22Rv1 (cell line): ENCODE data around the gene IFITM1.

Experiments used
- H3K27ac ChIP-seq: fragments of 450-650 bp; 2 replicates; pipeline ENCODE4 v1.5.1; 2017
- ZFX ChIP-seq: fragments of 450-650 bp; IDR thresholded peaks from 2 replicates; pipeline ENCODE4 v1.6.1; 2017; ENCODE audit warnings: antibody characterized with exemption, borderline replicate concordance
- TF ChIP-seq, protein P1 (sequence below): fragments of 450-650 bp; IDR thresholded peaks from 2 replicates; pipeline ENCODE4 v1.5.1; 2017; ENCODE audit warnings: mild to moderate bottlenecking

IFITM1 gene

DNA sequence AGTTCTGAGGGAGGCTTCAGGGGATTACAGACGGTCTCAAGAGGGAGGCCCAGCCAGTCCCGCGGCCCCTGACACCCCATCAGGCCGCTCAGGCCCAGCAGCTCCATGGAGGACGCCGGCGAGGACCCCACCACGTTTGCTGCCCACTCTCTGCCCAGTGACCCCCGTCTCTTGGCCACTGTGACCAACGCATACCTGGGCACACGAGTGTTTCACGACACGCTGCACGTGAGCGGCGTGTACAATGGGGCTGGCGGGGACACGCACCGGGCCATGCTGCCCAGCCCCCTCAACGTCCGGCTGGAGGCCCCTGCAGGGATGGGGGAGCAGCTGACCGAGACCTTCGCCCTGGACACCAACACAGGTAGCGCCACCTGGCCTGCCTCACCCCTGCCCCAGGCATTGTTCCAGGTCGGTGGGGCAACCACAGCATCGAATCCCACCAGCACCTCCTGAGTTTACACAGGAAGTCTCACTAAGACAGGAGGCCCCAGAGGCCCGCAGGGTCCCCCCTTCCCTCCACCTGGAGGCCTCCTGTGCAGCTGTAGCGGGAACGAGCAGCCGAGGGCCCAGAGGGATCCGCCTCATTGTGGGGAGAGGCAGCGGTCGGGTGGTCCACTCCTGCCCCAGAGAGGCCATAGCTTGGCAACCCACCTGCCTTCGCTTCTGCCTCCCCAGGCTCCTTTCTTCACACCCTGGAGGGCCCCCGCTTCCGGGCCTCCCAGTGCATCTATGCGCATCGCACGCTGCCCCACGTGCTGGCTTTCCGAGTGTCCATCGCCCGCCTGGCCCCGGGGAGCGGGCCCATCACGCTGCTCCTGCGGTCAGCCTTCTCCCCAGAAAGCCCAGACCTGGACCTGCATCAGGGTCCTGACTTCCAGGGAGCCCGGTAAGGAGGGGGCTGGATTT is 23.9 kb upstream of the IFITM1 start:
- TF ChIP-seq, protein P1, sequence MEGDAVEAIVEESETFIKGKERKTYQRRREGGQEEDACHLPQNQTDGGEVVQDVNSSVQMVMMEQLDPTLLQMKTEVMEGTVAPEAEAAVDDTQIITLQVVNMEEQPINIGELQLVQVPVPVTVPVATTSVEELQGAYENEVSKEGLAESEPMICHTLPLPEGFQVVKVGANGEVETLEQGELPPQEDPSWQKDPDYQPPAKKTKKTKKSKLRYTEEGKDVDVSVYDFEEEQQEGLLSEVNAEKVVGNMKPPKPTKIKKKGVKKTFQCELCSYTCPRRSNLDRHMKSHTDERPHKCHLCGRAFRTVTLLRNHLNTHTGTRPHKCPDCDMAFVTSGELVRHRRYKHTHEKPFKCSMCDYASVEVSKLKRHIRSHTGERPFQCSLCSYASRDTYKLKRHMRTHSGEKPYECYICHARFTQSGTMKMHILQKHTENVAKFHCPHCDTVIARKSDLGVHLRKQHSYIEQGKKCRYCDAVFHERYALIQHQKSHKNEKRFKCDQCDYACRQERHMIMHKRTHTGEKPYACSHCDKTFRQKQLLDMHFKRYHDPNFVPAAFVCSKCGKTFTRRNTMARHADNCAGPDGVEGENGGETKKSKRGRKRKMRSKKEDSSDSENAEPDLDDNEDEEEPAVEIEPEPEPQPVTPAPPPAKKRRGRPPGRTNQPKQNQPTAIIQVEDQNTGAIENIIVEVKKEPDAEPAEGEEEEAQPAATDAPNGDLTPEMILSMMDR: no peak
- no peak for TF ChIP-seq ZFX
- no peak overlapping the region for H3K27ac ChIP-seq

DNA sequence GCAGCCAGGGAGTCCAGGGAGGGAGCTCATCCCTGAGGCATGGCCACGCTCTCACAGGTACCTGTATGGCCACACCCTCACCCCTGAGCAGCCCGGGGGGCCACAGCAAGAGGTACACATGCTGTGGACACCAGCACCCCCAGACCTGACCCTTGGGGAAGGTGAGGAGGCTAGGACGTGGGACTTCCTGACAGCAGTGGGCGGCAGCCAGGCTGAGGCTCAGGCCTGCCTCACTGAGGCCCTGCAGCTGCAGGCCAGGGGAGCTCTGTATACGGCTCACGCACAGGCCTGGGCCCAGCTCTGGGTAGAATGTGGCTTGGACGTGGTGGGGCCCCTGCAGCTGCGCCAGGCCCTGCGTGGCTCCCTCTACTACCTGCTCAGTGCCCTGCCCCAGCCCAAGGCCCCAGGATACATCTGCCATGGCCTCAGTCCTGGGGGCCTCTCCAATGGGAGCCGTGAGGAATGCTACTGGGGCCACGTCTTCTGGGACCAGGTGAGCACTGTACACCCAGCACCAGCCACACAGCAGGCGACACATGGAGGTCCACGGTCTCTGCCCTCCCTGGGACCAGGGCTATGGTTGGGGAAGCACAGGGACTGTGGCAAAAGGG is 23.1 kb upstream of the IFITM1 start:
- TF ChIP-seq, protein P1: no peak
- no peak for TF ChIP-seq ZFX
- no peak overlapping the region for H3K27ac ChIP-seq

DNA sequence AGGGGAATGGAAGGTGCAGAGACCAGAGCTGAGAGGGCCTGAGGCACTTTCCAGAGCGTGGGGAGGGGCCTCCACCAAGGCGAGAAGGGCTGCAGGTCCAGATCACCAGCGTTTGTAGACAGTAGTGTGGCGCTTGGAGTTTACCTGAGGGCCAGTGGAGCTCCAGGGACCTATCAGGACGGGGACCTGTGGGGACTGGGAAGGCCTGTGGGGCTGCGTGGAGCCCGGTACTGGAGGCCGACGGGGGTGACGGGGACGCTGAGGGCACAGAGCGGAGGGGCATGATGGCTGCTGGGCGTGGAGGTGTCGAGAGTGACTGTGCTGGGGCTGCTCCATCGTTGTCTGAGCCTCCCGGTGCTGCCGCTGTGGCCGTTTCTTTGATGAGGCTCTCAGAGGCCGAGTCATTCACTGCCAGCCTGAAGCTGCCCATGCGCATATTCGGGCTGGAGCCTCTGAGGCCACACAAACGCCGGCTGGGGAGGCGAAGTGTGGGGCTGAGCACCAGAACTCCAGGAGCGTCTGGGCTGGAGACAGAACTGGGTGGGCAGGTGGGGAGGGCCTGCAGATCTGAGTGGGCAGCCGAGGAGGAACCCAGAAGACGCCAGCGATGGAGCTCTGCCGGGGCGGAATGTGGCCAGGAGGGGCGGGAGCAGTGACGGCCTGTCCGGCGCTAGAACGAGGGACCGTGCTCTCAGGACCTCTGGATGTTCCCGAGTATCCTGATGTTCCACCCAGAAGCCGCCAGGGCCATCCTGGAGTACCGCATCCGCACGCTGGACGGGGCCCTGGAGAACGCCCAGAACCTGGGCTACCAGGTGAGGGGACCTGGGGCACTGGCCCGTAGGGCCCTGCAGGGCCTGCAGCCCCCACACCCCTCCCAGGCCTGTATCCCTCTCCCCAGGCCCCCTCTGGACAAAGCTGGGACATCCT is 22.3 kb upstream of the IFITM1 start:
- no peak overlapping the region for H3K27ac ChIP-seq
- no peak for TF ChIP-seq ZFX
- TF ChIP-seq, protein P1: no peak

- TF ChIP-seq, protein P1: no peak
- TF ChIP-seq ZFX: no peak
- H3K27ac ChIP-seq: no peak overlapping the region
Measured at GRCh38 chr11:292211-293121, 21.4 kb upstream of the IFITM1 start.

DNA sequence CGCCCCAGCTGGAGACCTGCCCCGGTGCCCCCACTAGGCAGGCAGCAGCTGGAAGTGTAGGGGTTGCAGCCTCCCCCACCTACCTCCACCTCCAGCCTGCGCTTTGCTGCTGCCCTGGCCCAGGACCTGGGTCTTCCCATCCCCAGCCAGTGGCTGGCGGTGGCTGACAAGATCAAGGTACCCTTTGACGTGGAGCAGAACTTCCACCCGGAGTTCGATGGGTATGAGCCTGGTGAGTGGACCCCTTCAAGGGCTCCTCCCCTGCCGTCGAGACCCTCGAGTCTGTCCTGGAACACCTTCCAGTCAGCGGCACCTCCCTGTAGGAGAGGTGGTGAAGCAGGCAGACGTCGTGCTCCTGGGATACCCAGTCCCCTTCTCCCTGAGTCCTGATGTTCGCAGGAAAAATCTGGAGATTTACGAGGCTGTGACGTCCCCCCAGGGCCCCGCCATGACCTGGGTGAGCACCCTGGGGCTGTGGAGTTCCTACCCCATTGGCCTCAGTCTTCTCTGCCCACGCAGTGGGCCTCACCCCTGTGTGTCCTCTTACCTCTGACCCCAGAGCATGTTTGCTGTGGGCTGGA is 20.5 kb upstream of the IFITM1 start:
- no peak overlapping the region for H3K27ac ChIP-seq
- TF ChIP-seq ZFX: no peak
- TF ChIP-seq, protein P1: no peak
